ENCODE results near the gene MXD3.

MXD3 gene

DNA sequence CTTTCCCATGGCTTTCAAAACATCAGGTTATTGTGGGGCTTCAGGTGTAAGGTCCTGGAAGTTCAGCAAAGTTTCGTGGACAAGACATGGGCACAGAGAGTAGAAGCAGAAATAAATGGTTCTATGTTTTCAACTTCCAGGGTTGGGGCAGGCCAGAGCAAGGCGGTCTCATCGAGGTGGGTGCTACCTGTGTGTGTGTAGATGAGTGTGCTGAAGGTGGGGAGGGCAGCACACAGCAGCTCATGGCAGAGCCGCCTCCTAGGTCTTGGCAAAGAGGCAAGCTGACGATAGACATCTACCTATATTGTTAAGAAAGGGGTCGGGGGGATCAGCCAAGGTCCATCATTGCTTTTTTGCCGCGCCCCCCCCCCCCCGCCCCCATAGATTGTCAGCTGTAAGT is 12.0 kb downstream of the MXD3 start:
- Histone ChIP-seq H3K36me3 (ENCODE audit: insufficient read depth, low read length) (peaks cover 8% of the 10 kb centered on the region; the same call in 1 of the 2 replicates), H3K9me3 (ENCODE audit: low read depth, low read length) (no peaks in the 10 kb centered on the region), H3K9ac (ENCODE audit: insufficient read length) (no peak overlapping the region), H3K27ac (no peak overlapping the region), H3K4me3 (no peak overlapping the region)
- TF ChIP-seq EZH2 (IDR thresholded peaks at IDR 0.05) (no peak), POLR2AphosphoS5 (IDR thresholded peaks at IDR 0.05; ENCODE audit: borderline replicate concordance, low read depth, low read length) (no peak), FOXP2 (optimal IDR thresholded peaks at IDR 0.05; ENCODE audit: control extremely low read depth, extremely low read length, insufficient read depth) (no peak)
- no peak for DNase-seq (ENCODE audit: low read depth, low spot score)

GRCh38 chr5:177297922-177298321 is 13.8 kb downstream of the MXD3 start:
- Histone ChIP-seq H3K4me3 (no peak overlapping the region), H3K9me3 (ENCODE audit: low read depth, low read length) (no peaks in the 10 kb centered on the region), H3K27ac (no peak overlapping the region), H3K36me3 (ENCODE audit: insufficient read depth, low read length) (peaks cover 25% of the 10 kb centered on the region), H3K9ac (ENCODE audit: insufficient read length) (no peak overlapping the region)
- no peak for TF ChIP-seq EZH2 (IDR thresholded peaks at IDR 0.05)
- no peak for TF ChIP-seq FOXP2 (optimal IDR thresholded peaks at IDR 0.05; ENCODE audit: control extremely low read depth, extremely low read length, insufficient read depth)
- TF ChIP-seq POLR2AphosphoS5 (IDR thresholded peaks at IDR 0.05; ENCODE audit: borderline replicate concordance, low read depth, low read length): no peak
- DNase-seq (ENCODE audit: low read depth, low spot score): no peak

DNA sequence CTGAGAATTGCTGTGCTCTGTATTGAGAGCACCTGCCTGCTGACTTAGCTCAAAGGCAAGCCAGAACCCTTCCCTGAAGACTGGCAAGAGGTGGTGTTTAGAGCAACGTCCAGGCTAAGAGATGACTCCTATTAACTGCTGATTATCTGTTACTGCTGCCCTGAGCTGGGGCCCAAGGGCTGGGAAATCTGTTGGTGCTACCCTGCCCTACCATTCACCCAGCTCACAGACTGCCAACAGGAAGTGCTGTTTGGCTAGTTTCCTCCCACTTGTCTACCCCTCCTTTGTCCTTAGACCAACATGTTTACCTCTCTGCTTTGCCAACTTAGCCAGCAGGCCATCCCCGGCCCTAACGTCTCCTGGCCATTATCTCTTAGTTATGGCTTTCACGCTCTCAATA is 15.1 kb downstream of the MXD3 start:
- no peak overlapping the region for H3K9ac ChIP-seq (ENCODE audit: insufficient read length)
- no peak overlapping the region for H3K4me3 ChIP-seq
- no peak for DNase-seq (ENCODE audit: low read depth, low spot score)
- H3K36me3 ChIP-seq (ENCODE audit: insufficient read depth, low read length): peaks cover 38% of the 10 kb centered on the region
- no peaks in the 10 kb centered on the region for H3K9me3 ChIP-seq (ENCODE audit: low read depth, low read length)
- no peak overlapping the region for H3K27ac ChIP-seq
- TF ChIP-seq EZH2 (IDR thresholded peaks at IDR 0.05) (no peak), FOXP2 (optimal IDR thresholded peaks at IDR 0.05; ENCODE audit: control extremely low read depth, extremely low read length, insufficient read depth) (no peak), POLR2AphosphoS5 (IDR thresholded peaks at IDR 0.05; ENCODE audit: borderline replicate concordance, low read depth, low read length) (no peak)

- no peak for DNase-seq (ENCODE audit: low read depth, low spot score)
- Histone ChIP-seq H3K9me3 (ENCODE audit: low read depth, low read length) (no peaks in the 10 kb centered on the region), H3K27ac (no peak overlapping the region), H3K9ac (ENCODE audit: insufficient read length) (no peak overlapping the region), H3K4me3 (no peak overlapping the region), H3K36me3 (ENCODE audit: insufficient read depth, low read length) (peaks cover 41% of the 10 kb centered on the region)
- no peak for TF ChIP-seq FOXP2 (optimal IDR thresholded peaks at IDR 0.05; ENCODE audit: control extremely low read depth, extremely low read length, insufficient read depth)
- no peak for TF ChIP-seq EZH2 (IDR thresholded peaks at IDR 0.05)
- TF ChIP-seq POLR2AphosphoS5 (IDR thresholded peaks at IDR 0.05; ENCODE audit: borderline replicate concordance, low read depth, low read length): no peak
These were observed 15.8 kb downstream of the MXD3 start for GRCh38 chr5:177295924-177296323.

- no peak for DNase-seq (ENCODE audit: low read depth, low spot score)
- Histone ChIP-seq H3K4me3 (no peak overlapping the region), H3K9ac (ENCODE audit: insufficient read length) (no peak overlapping the region), H3K9me3 (ENCODE audit: low read depth, low read length) (no peaks in the 10 kb centered on the region), H3K27ac (no peak overlapping the region), H3K36me3 (ENCODE audit: insufficient read depth, low read length) (peaks cover 47% of the 10 kb centered on the region)
- TF ChIP-seq FOXP2 (optimal IDR thresholded peaks at IDR 0.05; ENCODE audit: control extremely low read depth, extremely low read length, insufficient read depth) (no peak), POLR2AphosphoS5 (IDR thresholded peaks at IDR 0.05; ENCODE audit: borderline replicate concordance, low read depth, low read length) (no peak), EZH2 (IDR thresholded peaks at IDR 0.05) (no peak)
These were observed 17.1 kb downstream of the MXD3 start for GRCh38 chr5:177294632-177295031.

DNA sequence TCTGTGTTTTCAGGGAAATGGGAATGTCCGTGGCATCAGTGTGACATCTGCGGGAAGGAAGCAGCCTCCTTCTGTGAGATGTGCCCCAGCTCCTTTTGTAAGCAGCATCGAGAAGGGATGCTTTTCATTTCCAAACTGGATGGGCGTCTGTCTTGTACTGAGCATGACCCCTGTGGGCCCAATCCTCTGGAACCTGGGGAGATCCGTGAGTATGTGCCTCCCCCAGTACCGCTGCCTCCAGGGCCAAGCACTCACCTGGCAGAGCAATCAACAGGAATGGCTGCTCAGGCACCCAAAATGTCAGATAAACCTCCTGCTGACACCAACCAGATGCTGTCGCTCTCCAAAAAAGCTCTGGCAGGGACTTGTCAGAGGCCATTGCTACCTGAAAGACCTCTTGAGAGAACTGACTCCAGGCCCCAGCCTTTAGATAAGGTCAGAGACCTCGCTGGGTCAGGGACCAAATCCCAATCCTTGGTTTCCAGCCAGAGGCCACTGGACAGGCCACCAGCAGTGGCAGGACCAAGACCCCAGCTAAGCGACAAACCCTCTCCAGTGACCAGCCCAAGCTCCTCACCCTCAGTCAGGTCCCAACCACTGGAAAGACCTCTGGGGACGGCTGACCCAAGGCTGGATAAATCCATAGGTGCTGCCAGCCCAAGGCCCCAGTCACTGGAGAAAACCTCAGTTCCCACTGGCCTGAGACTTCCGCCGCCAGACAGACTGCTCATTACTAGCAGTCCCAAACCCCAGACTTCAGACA is 17.7 kb downstream of the MXD3 start:
- H3K27ac ChIP-seq: no peak overlapping the region
- no peaks in the 10 kb centered on the region for H3K9me3 ChIP-seq (ENCODE audit: low read depth, low read length)
- TF ChIP-seq EZH2 (IDR thresholded peaks at IDR 0.05) (no peak), FOXP2 (optimal IDR thresholded peaks at IDR 0.05; ENCODE audit: control extremely low read depth, extremely low read length, insufficient read depth) (no peak), POLR2AphosphoS5 (IDR thresholded peaks at IDR 0.05; ENCODE audit: borderline replicate concordance, low read depth, low read length) (no peak)
- H3K9ac ChIP-seq (ENCODE audit: insufficient read length): no peak overlapping the region
- DNase-seq (ENCODE audit: low read depth, low spot score): no peak
- H3K4me3 ChIP-seq: no peak overlapping the region
- peaks cover 52% of the 10 kb centered on the region for H3K36me3 ChIP-seq (ENCODE audit: insufficient read depth, low read length)

- H3K4me3 ChIP-seq: no peak overlapping the region
- TF ChIP-seq FOXP2 (optimal IDR thresholded peaks at IDR 0.05; ENCODE audit: control extremely low read depth, extremely low read length, insufficient read depth) (no peak), EZH2 (IDR thresholded peaks at IDR 0.05) (no peak), POLR2AphosphoS5 (IDR thresholded peaks at IDR 0.05; ENCODE audit: borderline replicate concordance, low read depth, low read length) (no peak)
- peaks cover 57% of the 10 kb centered on the region for H3K36me3 ChIP-seq (ENCODE audit: insufficient read depth, low read length)
- no peak overlapping the region for H3K27ac ChIP-seq
- no peak overlapping the region for H3K9ac ChIP-seq (ENCODE audit: insufficient read length)
- no peaks in the 10 kb centered on the region for H3K9me3 ChIP-seq (ENCODE audit: low read depth, low read length)
- no peak for DNase-seq (ENCODE audit: low read depth, low spot score)
These were observed 20.0 kb downstream of the MXD3 start for GRCh38 chr5:177291735-177292134.

DNA sequence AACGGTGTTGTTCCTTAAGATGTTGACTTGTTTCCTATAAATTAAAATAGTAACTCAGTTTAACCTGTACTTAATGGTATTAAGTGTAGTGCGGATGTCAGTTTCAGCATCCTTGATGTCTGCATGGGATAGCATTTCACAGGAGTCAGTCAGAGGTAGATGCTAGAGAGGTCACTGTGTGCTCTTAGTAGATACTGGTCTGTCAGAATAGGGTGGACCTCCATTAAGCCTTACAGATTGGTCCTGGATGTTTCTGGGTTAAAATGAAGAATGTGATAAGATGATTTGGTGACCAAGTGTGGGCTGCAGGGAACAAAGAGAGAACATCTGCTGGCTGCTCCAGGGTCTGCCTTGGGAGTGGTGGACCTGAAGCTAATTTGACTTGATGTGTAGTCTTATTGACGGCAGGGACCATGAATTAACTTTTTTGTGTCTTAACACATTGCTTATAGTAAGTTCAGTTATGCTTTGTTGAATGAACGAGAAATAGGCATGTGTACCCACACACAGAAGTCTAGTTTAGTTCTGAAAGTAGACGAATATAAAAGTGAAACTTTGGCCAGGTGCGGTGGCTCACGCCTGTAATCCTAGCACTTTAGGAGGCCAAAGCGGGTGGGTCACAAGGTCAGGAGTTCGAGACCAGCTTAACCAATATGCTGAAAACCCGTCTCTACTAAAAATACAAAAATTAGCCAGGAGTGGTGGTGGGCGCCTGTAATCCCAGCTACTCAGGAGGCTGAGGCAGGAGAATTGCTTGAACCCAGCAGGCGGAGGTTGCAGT is 20.7 kb downstream of the MXD3 start:
- Histone ChIP-seq H3K27ac (no peak overlapping the region), H3K36me3 (ENCODE audit: insufficient read depth, low read length) (peaks cover 57% of the 10 kb centered on the region), H3K9me3 (ENCODE audit: low read depth, low read length) (no peaks in the 10 kb centered on the region), H3K9ac (ENCODE audit: insufficient read length) (no peak overlapping the region), H3K4me3 (no peak overlapping the region)
- DNase-seq (ENCODE audit: low read depth, low spot score): no peak
- TF ChIP-seq POLR2AphosphoS5 (IDR thresholded peaks at IDR 0.05; ENCODE audit: borderline replicate concordance, low read depth, low read length): no peak
- no peak for TF ChIP-seq FOXP2 (optimal IDR thresholded peaks at IDR 0.05; ENCODE audit: control extremely low read depth, extremely low read length, insufficient read depth)
- no peak for TF ChIP-seq EZH2 (IDR thresholded peaks at IDR 0.05)
